Ascending aorta (tissue), 2 donors: Measurements from ENCODE around the gene OVCA2. TPM values are rescaled to one million over a fixed set of nuclear protein-coding genes. Genes with fewer than 3 reads are reported as not detected.
"Not testable (repeated sequence)": the region's sequence is repeated elsewhere in the genome, so short reads cannot be mapped to it uniquely, and the experiment has no call there.

Experiments used
- DNase-seq, 2 donors: peaks; one replicate each; pipeline ENCODE4 v3.0.0-alpha.2; 2019; ENCODE audit warnings: low spot score in 2 of 2
- H3K27ac ChIP-seq, 2 donors: fragments of 200-600 bp; sonication (generic); one replicate each; pipeline ENCODE4 v1.5.1; 2016 to 2017; ENCODE audit warnings: mild to moderate bottlenecking in 1 of 2
- H3K27me3 ChIP-seq: fragments of 200-600 bp; sonication (generic); one replicate; pipeline ENCODE4 v1.5.1; 2017
- H3K36me3 ChIP-seq, 2 donors: fragments of 200-600 bp; sonication (generic); one replicate each; pipeline ENCODE4 v1.5.1; 2016
- H3K4me1 ChIP-seq, 2 donors: fragments of 200-600 bp; sonication (generic); one replicate each; pipeline ENCODE4 v1.5.1; 2016 to 2017; ENCODE audit warnings: mild to moderate bottlenecking in 1 of 2
- H3K4me3 ChIP-seq, 2 donors: fragments of 200-600 bp; sonication (generic); one replicate each; pipeline ENCODE4 v1.5.1; 2016 to 2017; ENCODE audit warnings: mild to moderate bottlenecking in 1 of 2
- H3K9me3 ChIP-seq, 2 donors: fragments of 200-600 bp; sonication (generic); one replicate each; pipeline ENCODE4 v1.5.1; 2016
- intact Hi-C: fragments of 100-400 bp; cut with DNase I; formaldehyde crosslinking; loops from one replicate; pipeline ENCODE4 v1.15.1; 2023
- total RNA-seq: library from RNA; depleted of rRNA; stranded (reverse); fragments of >200 nt; gene quantifications from one replicate; pipeline ENCODE4 v1.1.0, GENCODE V29; 2016
- TF ChIP-seq, protein P1 (sequence below), 3 experiments: fragments of 200-600 bp in 2 of 3; fragments of 450-650 bp in 1 of 3; sonication (generic) in 2 of 3; IDR thresholded peaks; one replicate each; pipeline ENCODE4 v1.5.1; 2016 to 2019; ENCODE audit warnings: antibody characterized with exemption in 3 of 3, mild to moderate bottlenecking in 1 of 3, moderate library complexity in 1 of 3

Gene OVCA2
- total RNA-seq, 1 donor from 2014 or later: 71.3 TPM

DNA sequence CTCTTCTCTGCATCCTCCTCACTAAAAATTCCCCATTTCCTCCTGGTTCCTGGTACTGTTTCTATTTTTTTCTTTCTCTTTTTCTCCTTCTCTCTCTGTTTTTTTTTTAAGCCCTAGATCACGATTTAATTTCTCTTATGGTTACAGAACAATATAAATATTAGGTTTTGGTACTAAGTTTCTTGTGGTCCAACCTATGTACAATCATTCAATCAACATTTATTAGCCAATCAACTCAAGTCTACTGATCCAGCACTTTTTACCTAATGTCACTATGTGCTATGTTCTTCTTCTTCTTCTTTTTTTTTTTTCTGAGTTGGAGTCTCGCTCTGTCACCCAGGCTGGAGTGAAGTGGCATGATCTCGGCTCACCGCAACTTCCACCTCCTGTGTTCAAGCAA lies 29.3 kb upstream of the OVCA2 start:
- TF ChIP-seq, protein P1, sequence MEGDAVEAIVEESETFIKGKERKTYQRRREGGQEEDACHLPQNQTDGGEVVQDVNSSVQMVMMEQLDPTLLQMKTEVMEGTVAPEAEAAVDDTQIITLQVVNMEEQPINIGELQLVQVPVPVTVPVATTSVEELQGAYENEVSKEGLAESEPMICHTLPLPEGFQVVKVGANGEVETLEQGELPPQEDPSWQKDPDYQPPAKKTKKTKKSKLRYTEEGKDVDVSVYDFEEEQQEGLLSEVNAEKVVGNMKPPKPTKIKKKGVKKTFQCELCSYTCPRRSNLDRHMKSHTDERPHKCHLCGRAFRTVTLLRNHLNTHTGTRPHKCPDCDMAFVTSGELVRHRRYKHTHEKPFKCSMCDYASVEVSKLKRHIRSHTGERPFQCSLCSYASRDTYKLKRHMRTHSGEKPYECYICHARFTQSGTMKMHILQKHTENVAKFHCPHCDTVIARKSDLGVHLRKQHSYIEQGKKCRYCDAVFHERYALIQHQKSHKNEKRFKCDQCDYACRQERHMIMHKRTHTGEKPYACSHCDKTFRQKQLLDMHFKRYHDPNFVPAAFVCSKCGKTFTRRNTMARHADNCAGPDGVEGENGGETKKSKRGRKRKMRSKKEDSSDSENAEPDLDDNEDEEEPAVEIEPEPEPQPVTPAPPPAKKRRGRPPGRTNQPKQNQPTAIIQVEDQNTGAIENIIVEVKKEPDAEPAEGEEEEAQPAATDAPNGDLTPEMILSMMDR (IDR thresholded peaks at IDR 0.05): no peak
- Histone ChIP-seq H3K4me1 (peaks cover 4 to 34% of the 10 kb centered on the region in 2 donors), H3K9me3 (no peaks in the 10 kb centered on the region), H3K27me3 (no peaks in the 10 kb centered on the region), H3K4me3 (peak overlapping the region in 1 of 2 donors; percentile 6), H3K27ac (peak overlapping the region; percentile 70 to 80), H3K36me3 (no peaks in the 10 kb centered on the region)
- no peak for DNase-seq
- intact Hi-C loops: loop anchor here (2.0 kb wide), 1 partner anchor 14 kb away; no protein-coding TSS in a partner anchor

DNA sequence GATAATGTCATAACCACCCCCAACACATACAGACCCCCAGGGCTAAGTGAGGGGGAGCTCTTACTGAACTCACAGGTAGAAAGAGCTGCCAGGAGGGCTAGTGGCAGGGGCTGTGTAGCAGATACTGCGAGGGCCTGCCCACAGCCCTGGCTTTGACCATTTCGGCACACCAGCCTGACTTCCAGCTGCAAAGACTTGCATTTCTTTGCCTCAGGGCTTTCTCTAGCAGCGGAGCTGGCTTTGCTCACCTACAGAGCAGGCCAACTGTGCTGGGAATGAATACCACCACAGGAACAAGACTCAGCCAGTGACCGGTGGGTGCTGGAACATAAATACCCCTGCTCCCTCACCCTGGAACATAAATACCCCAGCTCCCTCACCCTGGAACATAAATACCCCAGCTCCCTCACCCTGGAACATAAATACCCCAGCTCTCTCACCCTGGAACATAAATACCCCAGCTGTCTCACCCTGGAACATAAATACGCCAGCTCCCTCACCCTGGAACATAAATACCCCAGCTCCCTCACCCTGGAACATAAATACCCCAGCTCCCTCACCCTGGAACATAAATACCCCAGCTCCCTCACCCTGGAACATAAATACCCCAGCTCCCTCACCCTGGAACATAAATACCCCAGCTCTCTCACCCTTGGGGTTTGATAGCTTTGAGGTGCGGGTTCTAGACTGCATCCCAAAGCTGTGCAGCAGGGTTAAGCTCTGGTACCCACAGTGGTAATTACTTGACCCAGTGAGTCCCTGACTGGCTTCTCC lies 28.4 kb upstream of the OVCA2 start:
- not testable (repeated sequence) for DNase-seq
- intact Hi-C loops: loop anchor here (2.0 kb wide), 1 partner anchor 15 kb away; no protein-coding TSS in a partner anchor
- peaks cover 4 to 34% of the 10 kb centered on the region in 2 donors for H3K4me1 ChIP-seq

DNA sequence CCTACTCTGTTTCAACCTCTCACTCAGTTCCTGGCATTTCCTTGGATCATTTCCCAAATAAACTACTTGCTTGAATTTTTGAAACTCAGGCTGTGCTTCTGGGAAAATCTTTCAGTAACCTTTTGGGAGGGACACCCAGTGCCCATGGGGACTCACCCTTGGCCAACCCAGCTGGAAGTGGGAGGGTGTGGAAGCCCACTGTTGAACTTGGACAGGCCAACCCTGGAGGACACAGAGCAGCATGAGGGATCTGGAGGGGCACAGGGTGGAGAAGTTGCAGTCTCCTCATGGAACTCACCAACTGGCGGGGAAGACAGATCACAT lies 27.9 kb upstream of the OVCA2 start:
- TF ChIP-seq, protein P1 (IDR thresholded peaks at IDR 0.05): no peak
- DNase-seq: peak in 1 of 2 donors; percentile 74

More for the DNA sequence above, 28.4 kb upstream of the OVCA2 start:
- not testable (repeated sequence) for H3K9me3 ChIP-seq, H3K36me3 ChIP-seq, H3K4me3 ChIP-seq, H3K27me3 ChIP-seq
- peak overlapping the region; percentile 70 to 80 for H3K27ac ChIP-seq

DNA sequence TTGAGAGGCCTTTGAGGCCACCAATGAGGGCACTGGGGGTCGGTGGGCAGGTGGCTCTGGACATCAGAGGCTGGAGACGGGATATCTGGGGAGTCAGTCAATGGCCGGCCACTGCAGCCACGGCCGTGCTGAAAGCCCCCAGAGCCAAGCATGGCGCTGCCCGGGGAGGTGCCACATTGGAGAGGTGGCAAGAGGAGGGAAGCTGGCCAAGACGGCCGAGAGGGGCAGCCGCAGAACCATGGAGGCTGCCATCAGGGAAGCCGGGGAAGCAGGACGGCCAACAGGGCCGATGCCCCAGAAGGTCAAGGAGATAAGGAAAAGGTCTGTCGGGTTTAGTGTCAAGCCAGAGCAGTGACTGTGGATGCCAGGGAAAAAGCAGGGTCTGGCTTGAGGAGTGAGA lies 26.5 kb upstream of the OVCA2 start:
- DNase-seq: no peak
- intact Hi-C loops: no loop called here
- Histone ChIP-seq H3K9me3 (no peaks in the 10 kb centered on the region), H3K36me3 (no peaks in the 10 kb centered on the region), H3K4me1 (peaks cover 4 to 34% of the 10 kb centered on the region in 2 donors), H3K4me3 (no peak overlapping the region), H3K27me3 (no peaks in the 10 kb centered on the region), H3K27ac (no peak overlapping the region)
- TF ChIP-seq, protein P1 (IDR thresholded peaks at IDR 0.05): no peak

More for the DNA sequence above, 27.9 kb upstream of the OVCA2 start:
- no peaks in the 10 kb centered on the region for H3K27me3 ChIP-seq
- H3K9me3 ChIP-seq: no peaks in the 10 kb centered on the region
- peak overlapping the region in 1 of 2 donors; percentile 80 for H3K27ac ChIP-seq
- intact Hi-C loops: loop anchor here (2.0 kb wide), 1 partner anchor 15 kb away; no protein-coding TSS in a partner anchor
- H3K4me1 ChIP-seq: peaks cover 4 to 34% of the 10 kb centered on the region in 2 donors
- H3K36me3 ChIP-seq: no peaks in the 10 kb centered on the region
- no peak overlapping the region for H3K4me3 ChIP-seq

DNA sequence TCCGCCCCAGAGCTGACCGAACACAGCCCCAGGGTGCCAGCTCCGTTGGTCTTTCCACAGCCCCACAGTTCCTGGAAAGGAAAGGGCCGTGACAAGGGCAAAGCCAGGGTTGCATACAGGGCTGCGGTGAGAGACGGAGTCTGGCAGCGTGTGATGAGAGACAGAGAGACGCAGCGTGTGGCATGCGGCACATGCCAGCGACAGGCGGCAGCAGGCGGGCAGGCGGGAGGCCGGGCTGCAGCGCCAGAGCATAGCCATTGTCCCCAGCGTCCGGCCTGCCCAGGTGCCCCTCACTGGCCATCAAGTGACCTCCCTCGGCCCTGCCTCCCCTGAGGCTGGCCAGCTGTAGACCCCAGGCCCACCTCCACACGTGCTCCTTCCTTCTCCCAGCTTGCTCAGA lies 25.3 kb upstream of the OVCA2 start:
- intact Hi-C loops: no loop called here
- no peak overlapping the region for H3K27ac ChIP-seq
- H3K4me3 ChIP-seq: no peak overlapping the region
- no peak for DNase-seq
- TF ChIP-seq, protein P1 (IDR thresholded peaks at IDR 0.05): no peak
- H3K27me3 ChIP-seq: no peaks in the 10 kb centered on the region
- H3K36me3 ChIP-seq: no peaks in the 10 kb centered on the region
- H3K4me1 ChIP-seq: peaks cover 3 to 31% of the 10 kb centered on the region in 2 donors
- H3K9me3 ChIP-seq: no peaks in the 10 kb centered on the region

DNA sequence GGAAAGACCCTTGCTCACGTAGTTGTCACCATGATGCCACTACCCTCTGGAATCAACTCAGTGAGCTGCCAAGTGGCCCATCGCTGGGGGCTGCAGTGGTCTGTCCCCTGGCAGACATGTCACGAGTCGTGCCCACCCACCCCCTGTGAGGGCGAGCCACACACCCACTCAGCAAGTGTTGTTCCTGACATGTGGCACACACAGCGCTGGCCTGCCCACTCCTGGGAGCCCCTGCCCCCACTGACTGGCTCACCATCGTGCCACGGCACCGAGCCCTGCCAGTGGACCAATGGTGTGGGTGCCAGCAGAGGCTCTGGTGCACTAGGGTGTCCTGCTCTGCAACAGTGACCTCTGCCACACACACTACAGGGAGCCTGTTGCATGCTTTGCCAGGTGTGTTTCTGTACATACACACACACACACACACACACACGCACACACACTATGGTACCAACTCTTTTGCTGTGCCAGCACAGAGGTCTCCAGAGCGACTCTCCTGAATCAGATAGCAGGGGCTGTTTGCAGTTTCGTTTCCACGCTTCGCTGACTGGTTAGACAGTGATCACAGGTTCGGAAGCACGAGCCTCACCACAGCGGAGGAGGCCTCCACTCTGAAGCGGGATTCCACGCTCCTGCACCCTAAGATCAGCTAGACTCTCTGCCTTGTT lies 24.4 kb upstream of the OVCA2 start:
- intact Hi-C loops: no loop called here
- TF ChIP-seq, protein P1 (IDR thresholded peaks at IDR 0.05): no peak
- no peak for DNase-seq

More for the DNA sequence above, 24.4 kb upstream of the OVCA2 start:
- Histone ChIP-seq H3K4me1 (peaks cover 0 to 24% of the 10 kb centered on the region in 2 donors), H3K27me3 (no peaks in the 10 kb centered on the region), H3K27ac (no peak overlapping the region), H3K9me3 (no peaks in the 10 kb centered on the region), H3K36me3 (no peaks in the 10 kb centered on the region), H3K4me3 (no peak overlapping the region)
